Stimulated activated CD4-positive, alpha-beta T cell treated with anti-CD3 and anti-CD28 coated beads, Interleukin-12 subunit alpha, Interleukin-12 subunit beta, amount 100 ng/mL, for 24 hours (primary cell): ENCODE measurements around the gene EPHA2.
"Not testable (repeated sequence)": the region's sequence is repeated elsewhere in the genome, so short reads cannot be mapped to it uniquely, and the experiment has no call there.

Experiments
- DNase-seq, 2 experiments: peaks; one replicate each; pipeline ENCODE4 v3.0.0-alpha.2; 2020; ENCODE audit warnings: low read depth in 2 of 2

Gene EPHA2

GRCh38 chr1:16119926-16120325, 35.9 kb downstream of the EPHA2 start:
- DNase-seq = no peak

- no peak for DNase-seq
Measured at GRCh38 chr1:16119504-16119903, 36.4 kb downstream of the EPHA2 start.

- DNase-seq = no peak
Measured at GRCh38 chr1:16118706-16119105, 37.2 kb downstream of the EPHA2 start.

- no peak for DNase-seq
Measured at GRCh38 chr1:16117936-16118335, 37.9 kb downstream of the EPHA2 start.

- DNase-seq = no peak
Measured at GRCh38 chr1:16117369-16117768, 38.5 kb downstream of the EPHA2 start.

- DNase-seq = no peak
Measured at GRCh38 chr1:16116625-16117024, 39.2 kb downstream of the EPHA2 start.

- no peak for DNase-seq
Measured at GRCh38 chr1:16116002-16116401, 39.9 kb downstream of the EPHA2 start.

- DNase-seq = no peak
Measured at GRCh38 chr1:16115468-16115983, 40.3 kb downstream of the EPHA2 start.

- DNase-seq = no peak
Measured at GRCh38 chr1:16114527-16115467, 41.1 kb downstream of the EPHA2 start.

- DNase-seq = no peak
Measured at GRCh38 chr1:16112596-16113555, 43.0 kb downstream of the EPHA2 start.

- DNase-seq = no peak
Measured at GRCh38 chr1:16111771-16112595, 43.9 kb downstream of the EPHA2 start.

- DNase-seq = no peak
Measured at GRCh38 chr1:16110884-16111283, 45.0 kb downstream of the EPHA2 start.

- no peak for DNase-seq
Measured at GRCh38 chr1:16110456-16110855, 45.4 kb downstream of the EPHA2 start.

GRCh38 chr1:16109571-16109970, 46.3 kb downstream of the EPHA2 start:
- no peak for DNase-seq

- not testable (repeated sequence) for DNase-seq
Measured at GRCh38 chr1:16107039-16107438, 48.8 kb downstream of the EPHA2 start.

- no peak for DNase-seq
Measured at GRCh38 chr1:16101623-16102022, 54.2 kb downstream of the EPHA2 start.

- no peak for DNase-seq
Measured at GRCh38 chr1:16099412-16099811, 56.5 kb downstream of the EPHA2 start.

- DNase-seq = no peak
Measured at GRCh38 chr1:16095447-16095846, 60.4 kb downstream of the EPHA2 start.

GRCh38 chr1:16094453-16095158, 61.3 kb downstream of the EPHA2 start:
- DNase-seq = no peak

- no peak for DNase-seq
Measured at GRCh38 chr1:16093611-16094010, 62.3 kb downstream of the EPHA2 start.
